Gastroesophageal sphincter (tissue), 3 donors: Measurements from ENCODE around the gene CCR7.

ENCODE experiments used
- POLR2A ChIP-seq, 2 donors: fragments of 450-650 bp; IDR thresholded peaks; one replicate each; pipeline ENCODE4 v1.6.1; 2017; ENCODE audit warnings: antibody characterized with exemption in 2 of 2, mild to moderate bottlenecking in 2 of 2, moderate library complexity in 1 of 2
- POLR2AphosphoS5 ChIP-seq: sonication (generic); formaldehyde crosslinking; IDR thresholded peaks from one replicate; pipeline ENCODE4 v1.6.1; 2017; ENCODE audit warnings: antibody characterized with exemption
- TF ChIP-seq, protein P1 (sequence below), 4 experiments: fragments of 200-600 bp in 2 of 4; fragments of 450-650 bp in 2 of 4; sonication (generic) in 1 of 4; IDR thresholded peaks; one replicate each; pipeline ENCODE4 v1.5.1; 2017 to 2019; ENCODE audit warnings: antibody characterized with exemption in 4 of 4, mild to moderate bottlenecking in 2 of 4, moderate library complexity in 2 of 4

DNA sequence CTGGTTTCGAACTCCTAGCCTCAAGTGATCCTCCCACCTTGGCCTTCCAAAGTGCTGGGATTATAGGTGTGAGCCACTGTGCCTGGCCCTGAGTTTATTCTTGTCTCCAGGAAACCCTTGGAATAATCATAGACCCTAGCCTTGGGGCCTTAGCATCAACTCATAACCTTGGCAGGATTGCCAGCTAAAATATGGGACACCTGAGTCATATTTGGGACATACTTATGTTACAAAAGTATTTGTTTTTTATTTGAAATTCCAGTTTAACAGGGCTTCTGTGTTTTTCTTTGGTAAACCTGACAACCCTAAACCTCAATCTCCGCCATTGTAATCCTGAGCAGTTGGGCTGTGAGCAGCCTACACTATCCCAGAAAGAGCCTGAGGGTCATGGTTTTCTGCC, 35.3 kb downstream of the CCR7 start:
- TF ChIP-seq, protein P1, sequence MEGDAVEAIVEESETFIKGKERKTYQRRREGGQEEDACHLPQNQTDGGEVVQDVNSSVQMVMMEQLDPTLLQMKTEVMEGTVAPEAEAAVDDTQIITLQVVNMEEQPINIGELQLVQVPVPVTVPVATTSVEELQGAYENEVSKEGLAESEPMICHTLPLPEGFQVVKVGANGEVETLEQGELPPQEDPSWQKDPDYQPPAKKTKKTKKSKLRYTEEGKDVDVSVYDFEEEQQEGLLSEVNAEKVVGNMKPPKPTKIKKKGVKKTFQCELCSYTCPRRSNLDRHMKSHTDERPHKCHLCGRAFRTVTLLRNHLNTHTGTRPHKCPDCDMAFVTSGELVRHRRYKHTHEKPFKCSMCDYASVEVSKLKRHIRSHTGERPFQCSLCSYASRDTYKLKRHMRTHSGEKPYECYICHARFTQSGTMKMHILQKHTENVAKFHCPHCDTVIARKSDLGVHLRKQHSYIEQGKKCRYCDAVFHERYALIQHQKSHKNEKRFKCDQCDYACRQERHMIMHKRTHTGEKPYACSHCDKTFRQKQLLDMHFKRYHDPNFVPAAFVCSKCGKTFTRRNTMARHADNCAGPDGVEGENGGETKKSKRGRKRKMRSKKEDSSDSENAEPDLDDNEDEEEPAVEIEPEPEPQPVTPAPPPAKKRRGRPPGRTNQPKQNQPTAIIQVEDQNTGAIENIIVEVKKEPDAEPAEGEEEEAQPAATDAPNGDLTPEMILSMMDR (IDR thresholded peaks at IDR 0.05) = no peak
- TF ChIP-seq POLR2A (IDR thresholded peaks at IDR 0.05) (no peak), POLR2AphosphoS5 (no peak)
